GM21786 (cell line): ENCODE measurements around the gene KRT14.
"Not testable (repeated sequence)": the region's sequence is repeated elsewhere in the genome, so short reads cannot be mapped to it uniquely, and the experiment has no call there.

Experiments
- ATAC-seq: cut with Tn5 transposase; IDR thresholded peaks from one replicate; pipeline ENCODE4 v1.9.1; 2021; ENCODE audit not compliant: unreplicated experiment

Gene KRT14

GRCh38 chr17:41579484-41580243 is 7.0 kb downstream of the KRT14 start:
- ATAC-seq: no peak

DNA sequence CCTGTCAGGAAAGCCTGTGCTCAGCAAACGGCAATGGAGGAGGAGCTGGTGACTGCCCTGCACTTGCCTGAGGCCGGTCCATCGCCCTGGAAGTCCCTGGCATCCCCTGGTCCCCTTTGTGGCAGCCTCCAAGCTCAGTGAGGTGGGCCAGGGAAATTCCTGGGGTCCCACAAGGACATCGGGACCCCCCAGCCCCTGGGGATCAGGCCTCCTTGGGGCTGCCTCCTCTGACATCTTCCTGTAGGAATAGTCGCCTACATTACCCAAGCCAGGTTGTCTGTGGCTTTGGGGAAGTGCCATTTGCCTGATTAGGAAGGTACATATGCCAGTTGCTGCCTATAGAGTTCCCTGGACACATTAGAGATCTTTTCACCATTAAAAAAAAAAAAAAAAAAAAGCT is 7.7 kb downstream of the KRT14 start:
- no peak for ATAC-seq

DNA sequence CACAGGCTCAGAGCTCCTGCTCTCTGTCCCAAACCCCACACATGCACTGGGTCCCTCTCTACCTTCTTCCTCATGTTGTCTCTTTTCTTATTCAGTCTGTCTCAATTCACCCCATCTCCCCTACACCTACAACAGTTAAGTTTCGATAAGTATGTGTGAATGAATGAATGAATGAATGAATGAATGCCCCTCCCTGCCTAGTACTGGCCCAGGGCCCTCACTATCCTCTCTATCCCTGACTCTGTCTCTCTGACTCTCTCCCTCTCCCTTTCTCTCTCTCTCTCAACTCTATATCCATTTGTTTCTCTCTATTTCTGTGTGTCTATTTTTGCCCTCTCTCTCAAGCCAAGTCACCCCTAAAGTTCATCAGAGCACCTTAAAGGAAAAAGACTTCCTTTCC is 8.2 kb downstream of the KRT14 start:
- no peak for ATAC-seq

DNA sequence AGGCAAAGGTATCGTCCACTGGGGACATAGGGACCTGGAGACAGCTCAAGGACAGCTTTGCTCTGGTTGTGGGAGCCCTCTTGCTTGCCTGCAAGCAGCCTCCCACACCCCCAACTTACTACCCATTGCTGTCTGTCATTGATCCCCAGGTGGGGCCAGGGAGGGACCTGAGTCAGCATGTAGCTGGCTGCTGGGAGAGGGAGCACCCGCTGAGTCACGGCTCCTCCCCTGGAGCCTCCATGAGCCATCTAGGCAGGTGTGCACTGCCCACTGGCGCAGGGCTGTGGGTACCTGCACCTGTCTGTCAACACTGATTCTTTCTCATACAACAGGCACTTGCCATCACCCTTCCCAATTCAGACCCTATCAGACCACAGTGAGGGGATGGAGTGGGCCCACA is 10.0 kb downstream of the KRT14 start:
- not testable (repeated sequence) for ATAC-seq

GRCh38 chr17:41575336-41575735 is 11.4 kb downstream of the KRT14 start:
- ATAC-seq: no peak

GRCh38 chr17:41571561-41572434 is 14.9 kb downstream of the KRT14 start, which contains the start of gene KRT9:
Gene KRT9 (minus strand): TSS chr17:41572059. CDS start chr17:41571992, 67 bp downstream.
- ATAC-seq: no peak

DNA sequence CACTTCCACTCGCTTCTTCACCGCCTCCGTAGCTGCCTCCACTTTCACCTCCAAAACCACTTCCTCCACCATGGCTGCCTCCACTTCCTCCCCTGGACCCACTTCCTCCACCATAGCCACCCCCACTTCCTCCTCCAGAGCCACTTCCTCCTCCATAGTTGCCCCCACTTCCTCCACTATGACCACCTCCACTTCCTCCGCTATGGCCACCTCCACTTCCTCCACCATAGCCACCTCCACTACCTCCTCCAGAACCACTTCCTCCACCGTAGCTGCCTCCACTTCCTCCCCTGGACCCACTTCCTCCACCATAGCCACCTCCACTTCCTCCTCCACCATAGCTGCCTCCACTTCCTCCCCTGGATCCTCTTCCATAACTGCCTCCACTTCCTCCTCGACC is 19.4 kb downstream of the KRT14 start:
- ATAC-seq: no peak

DNA sequence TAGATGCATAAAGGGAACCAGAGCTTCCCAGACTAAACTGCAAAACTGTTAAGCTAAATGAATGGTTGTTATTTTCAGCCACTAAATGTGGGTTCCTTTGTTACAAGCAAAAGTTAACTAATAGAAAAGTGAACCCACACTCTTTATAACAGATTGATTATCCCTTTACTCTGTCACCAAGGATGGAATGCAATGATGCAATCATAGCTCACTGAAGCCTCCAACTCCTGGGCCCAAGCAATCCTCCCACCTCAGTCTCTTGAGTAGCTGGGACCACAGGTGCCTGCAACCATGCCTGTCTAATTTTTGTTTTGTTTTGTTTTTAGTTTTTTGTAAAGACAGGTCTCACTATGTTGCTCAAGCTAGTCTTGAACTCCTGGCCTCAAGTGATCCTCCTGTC is 21.4 kb downstream of the KRT14 start:
- ATAC-seq: no peak

GRCh38 chr17:41563607-41564170 is 23.0 kb downstream of the KRT14 start:
- no peak for ATAC-seq

- ATAC-seq: no peak
Measured at GRCh38 chr17:41561554-41561953, 25.1 kb downstream of the KRT14 start.

DNA sequence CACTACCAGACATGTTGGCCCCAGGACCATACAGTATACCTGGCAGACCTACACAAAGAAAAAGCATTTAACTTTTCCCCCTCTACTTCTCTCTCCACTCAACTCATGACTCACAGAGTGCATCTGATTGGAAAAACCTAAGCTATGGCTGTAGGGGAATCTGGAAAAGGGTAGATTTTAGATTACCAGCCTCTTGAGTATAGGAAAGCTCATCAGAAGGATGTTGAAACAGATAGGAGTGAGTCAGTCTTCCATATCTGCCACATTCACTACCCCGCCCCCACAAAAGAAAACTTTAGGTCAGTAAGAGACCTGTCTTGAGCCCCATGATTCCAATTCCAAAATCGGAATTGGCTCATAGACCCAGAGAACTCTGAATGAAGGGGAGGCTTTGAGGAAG is 27.1 kb downstream of the KRT14 start:
- ATAC-seq: no peak

DNA sequence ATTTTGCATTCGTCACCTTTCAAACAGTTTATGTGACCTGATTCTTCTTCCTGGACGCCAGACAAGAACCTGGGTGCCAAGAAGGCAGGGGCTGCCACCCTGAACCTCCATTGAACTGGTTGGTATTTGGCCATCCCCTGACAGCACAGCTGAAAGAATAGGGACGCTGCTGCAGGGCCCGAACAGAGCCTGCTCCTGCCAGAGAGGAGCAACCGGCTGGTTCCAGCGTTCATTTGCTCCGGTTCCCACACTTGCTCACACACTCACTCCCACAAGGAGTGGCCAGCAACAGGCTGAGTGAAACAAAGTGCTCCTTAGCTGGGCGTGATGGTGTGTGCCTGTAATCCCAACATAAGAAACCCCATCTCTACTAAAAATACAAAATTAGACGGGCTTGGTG is 29.8 kb downstream of the KRT14 start:
- no peak for ATAC-seq

DNA sequence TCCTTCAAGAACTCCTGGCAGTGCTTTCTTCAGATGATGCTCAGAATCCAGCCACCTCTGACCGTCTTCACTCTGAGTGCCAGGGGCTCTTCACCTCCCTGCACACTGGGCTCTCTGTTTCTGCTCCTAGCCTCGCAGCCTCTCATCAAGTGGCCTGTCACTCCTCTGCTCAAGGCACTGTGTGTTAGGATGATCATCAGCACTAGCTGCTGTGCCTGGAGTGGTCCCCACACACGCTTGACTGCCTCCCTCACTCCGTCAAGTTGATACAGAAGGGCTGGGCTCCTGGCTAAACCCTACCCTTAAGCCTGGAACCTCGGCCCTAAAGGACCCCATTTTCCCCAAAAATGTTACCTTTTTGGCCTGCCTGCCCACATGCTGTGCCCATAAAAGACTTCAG is 30.4 kb downstream of the KRT14 start:
- no peak for ATAC-seq

DNA sequence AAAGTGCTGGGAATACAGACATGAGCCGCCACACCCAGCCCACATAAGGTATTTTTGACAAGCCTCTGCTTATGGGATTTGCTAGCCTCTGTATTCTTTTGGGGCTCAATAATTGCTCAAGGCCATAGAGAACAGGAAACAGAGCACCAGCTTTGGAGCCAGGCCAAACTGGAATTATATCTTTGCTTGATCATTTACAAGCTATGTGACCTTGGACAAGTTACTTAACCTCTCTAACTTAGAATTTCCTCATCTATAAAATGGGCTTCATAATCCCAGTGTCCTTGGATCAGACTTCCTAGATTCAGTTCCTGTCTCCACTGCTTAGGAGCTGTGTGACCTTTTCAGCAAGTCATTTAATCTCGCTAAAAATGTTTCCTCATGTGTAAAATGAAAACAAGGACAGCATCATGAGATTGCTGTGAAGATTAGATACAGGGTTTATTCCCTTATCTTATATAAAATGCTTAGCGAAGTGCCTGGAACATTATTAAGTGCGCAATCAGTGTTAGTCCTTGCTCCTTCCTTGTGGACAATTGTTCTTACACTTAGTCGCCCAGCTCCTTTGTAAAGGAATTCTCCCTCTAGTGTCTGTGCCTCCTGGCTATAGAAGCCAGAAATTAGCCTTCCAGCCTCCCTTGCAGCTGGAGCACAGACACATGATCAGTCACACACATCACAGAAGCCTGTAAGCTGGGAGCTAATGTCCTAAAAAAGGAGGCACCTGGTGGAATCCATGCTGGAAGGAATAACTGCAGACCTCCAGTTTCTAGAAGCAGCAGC is 31.4 kb downstream of the KRT14 start:
- no peak for ATAC-seq

GRCh38 chr17:41553987-41554680 is 32.6 kb downstream of the KRT14 start:
- no peak for ATAC-seq

- ATAC-seq: no peak
Measured at GRCh38 chr17:41553176-41553575, 33.5 kb downstream of the KRT14 start.

DNA sequence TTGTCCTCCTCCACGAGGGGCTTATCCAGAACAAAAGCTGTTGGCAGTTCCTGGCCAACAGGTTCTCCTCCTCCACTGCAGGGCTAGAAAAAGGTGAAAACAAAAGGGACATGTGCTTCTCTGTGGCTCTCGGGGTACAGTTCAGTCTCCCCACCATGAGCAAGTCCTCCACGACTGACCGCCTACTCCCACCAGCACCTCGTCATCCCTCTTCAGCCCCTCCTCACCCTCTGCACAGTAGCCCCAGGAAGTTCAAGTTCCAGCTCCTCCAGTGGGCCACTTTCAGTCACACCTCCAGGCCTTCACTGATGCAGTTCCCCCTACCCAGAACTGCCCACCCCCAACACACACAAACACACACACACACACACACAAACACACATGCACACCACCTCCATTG is 34.2 kb downstream of the KRT14 start:
- ATAC-seq: no peak

DNA sequence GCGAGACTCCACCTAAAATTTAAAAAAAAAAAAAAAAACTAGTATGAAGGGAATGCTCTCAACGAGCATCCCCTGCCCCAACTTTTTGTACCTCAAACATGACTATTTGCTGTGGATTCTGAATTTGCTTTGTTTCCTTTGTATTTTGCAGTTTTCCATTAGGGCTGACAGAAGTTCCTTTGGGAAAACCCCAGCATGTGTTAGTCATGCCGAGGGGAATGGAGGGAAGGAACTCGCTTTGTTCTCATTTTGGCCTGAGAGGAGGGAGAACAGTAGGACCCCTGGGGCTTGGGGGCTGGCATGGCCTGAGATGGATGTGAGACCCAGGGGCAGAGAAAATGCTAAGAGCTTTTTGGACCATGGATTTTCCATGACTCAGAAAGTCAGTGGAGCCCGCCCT is 35.3 kb downstream of the KRT14 start:
- no peak for ATAC-seq

GRCh38 chr17:41549596-41550039 is 37.1 kb downstream of the KRT14 start:
- no peak for ATAC-seq

DNA sequence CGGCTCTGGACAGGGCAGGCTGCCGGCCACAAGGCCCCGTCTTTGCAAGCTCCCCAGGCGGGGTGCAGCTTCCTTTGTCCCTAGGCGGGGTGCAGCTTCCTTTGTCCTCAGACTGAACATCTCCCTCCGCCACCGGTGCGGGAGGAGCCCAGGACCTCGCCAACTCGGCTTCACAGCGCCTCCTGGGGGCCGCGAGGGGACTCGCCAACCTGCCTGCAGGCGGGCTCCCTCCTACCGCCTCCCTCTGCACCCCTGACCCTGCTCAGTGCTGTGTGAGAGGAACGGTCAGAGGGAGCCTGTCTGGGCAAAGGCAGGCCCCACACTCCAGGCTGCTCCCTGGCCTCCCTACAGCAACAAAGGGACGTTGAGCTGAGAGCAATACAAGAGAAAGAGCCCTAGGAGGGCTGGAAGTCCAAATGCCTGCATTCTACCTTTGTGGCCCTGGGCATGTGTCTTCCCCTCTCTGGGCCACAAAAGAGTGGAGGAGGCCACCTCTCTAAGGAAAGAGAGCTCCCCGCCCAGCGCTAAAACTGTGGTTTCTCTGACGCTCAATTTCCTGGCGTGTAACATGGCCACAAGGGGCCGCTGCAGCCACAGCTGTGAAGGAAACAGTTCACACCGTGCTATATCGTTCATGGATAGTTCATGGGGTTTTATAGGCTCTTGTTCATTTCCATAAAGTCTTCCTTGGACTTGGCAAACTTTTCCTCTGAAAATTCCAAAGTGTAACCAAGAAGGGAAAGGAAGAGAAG is 37.7 kb downstream of the KRT14 start:
- no peak for ATAC-seq
